ENCODE data around the gene ACVR2B.

- TF ChIP-seq CTCF (IDR thresholded peaks at IDR 0.05) (no peak), POLR2A (IDR thresholded peaks at IDR 0.05) (no peak)
These were observed 15.1 kb downstream of the ACVR2B start for GRCh38 chr3:38468765-38469164.
